HepG2 (cell line): ENCODE data around the gene CFAP97D1. TPM values are rescaled to one million over a fixed set of nuclear protein-coding genes. Genes with fewer than 3 reads are reported as not detected.

Experiments
- ATAC-seq: fragments of 200-7000 bp; cut with Tn5 transposase; 3 replicates; pipeline ENCODE4 v1.9.1; 2020; ENCODE audit warnings: mild to moderate bottlenecking, moderate library complexity
- BruUV-seq: library from RNA; stranded (reverse); fragments of 400-500 nt; replicated peaks from 2 replicates; lab custom pipeline; 2021; lab: Mats Ljungman, UMichigan
- CTCF ChIA-PET: fragments of 300-600 bp; formaldehyde crosslinking; extraction: SDS; loops from one replicate; lab custom pipeline; 2021; ENCODE audit warnings: low total read pairs, inconsistent platforms, low intra/inter-chr PET ratio; lab: Yijun Ruan, JAX
- POLR2A ChIA-PET: fragments of 350-600 bp; sonication (Branson Sonifier 250); formaldehyde crosslinking; loops from one replicate; lab custom pipeline; 2020; ENCODE audit warnings: antibody characterized with exemption, inconsistent platforms; lab: Yijun Ruan, JAX
- DNase-seq: peaks from one replicate; pipeline ENCODE4 v3.0.0-alpha.2; 2015; ENCODE audit warnings: low spot score
- FAIRE-seq: peaks from 3 replicates; lab custom pipeline; 2011; peaks lifted over from hg19 to GRCh38; lab: Jason Lieb, UNC
- H2AFZ ChIP-seq: one replicate; pipeline ENCODE4 v1.6.1; 2011; ENCODE audit warnings: low read length, inconsistent platforms
- H3K27ac ChIP-seq: fragments of 300-600 bp; 3 replicates; pipeline ENCODE4 v1.8.0; 2011; ENCODE audit warnings: mixed run types, mild to moderate bottlenecking, mixed read lengths, low read length, inconsistent platforms; ENCODE audit not compliant: insufficient read depth; ENCODE audit errors: extremely low read length
- H3K27me3 ChIP-seq, 2 experiments: fragments of 200-600 bp in 1 of 2; 2 replicates in 1 of 2; 3 replicates in 1 of 2; pipeline versions ENCODE4 v1.6.0 to v1.8.0; 2011; ENCODE audit warnings: low read length in 2 of 2, mild to moderate bottlenecking in 2 of 2, moderate library complexity in 2 of 2, inconsistent platforms in 1 of 2; ENCODE audit not compliant: insufficient read depth in 2 of 2, control insufficient read depth in 1 of 2
- H3K36me3 ChIP-seq, 2 experiments: fragments of 200-600 bp in 1 of 2; replicated peaks in 1 of 2; 2 replicates in 1 of 2; 3 replicates in 1 of 2; pipeline versions ENCODE4 v1.5.1 to v1.8.0; 2011; ENCODE audit warnings: low read length in 2 of 2, inconsistent platforms in 1 of 2; ENCODE audit not compliant: insufficient read depth in 2 of 2, control insufficient read depth in 1 of 2
- H3K4me1 ChIP-seq: 2 replicates; pipeline ENCODE4 v1.5.1; 2012; ENCODE audit warnings: low read length, inconsistent platforms; ENCODE audit not compliant: insufficient read depth
- H3K4me2 ChIP-seq: 2 replicates; pipeline ENCODE4 v1.6.0; 2011; ENCODE audit warnings: low read depth, low read length, inconsistent platforms
- H3K4me3 ChIP-seq, 3 experiments: fragments of 200-600 bp in 1 of 3; sonication (generic), shearing (Covaris generic) in 1 of 3; replicated peaks in 1 of 3; 2 replicates each; pipeline ENCODE4 v1.5.1; 2011 to 2016; ENCODE audit warnings: low read length in 3 of 3, inconsistent platforms in 2 of 3, low read depth in 2 of 3, mild to moderate bottlenecking in 2 of 3, control low read depth in 1 of 3, mixed read lengths in 1 of 3; ENCODE audit not compliant: insufficient read depth in 1 of 3
- H3K79me2 ChIP-seq: one replicate; pipeline ENCODE4 v1.6.1; 2011; ENCODE audit warnings: low read length, inconsistent platforms; ENCODE audit not compliant: insufficient read depth
- H3K9ac ChIP-seq: 2 replicates; pipeline ENCODE4 v1.6.0; 2011; ENCODE audit warnings: mild to moderate bottlenecking, low read depth, low read length, inconsistent platforms; ENCODE audit not compliant: insufficient read depth
- H3K9me3 ChIP-seq: 2 replicates; pipeline ENCODE4 v1.5.1; 2012; ENCODE audit warnings: mild to moderate bottlenecking, low read length
- H4K20me1 ChIP-seq: 2 replicates; pipeline ENCODE4 v1.6.0; 2011; ENCODE audit warnings: inconsistent platforms, mild to moderate bottlenecking, low read length, moderate library complexity; ENCODE audit not compliant: insufficient read depth
- PLSCR1 ChIP-seq: sonication (generic); formaldehyde crosslinking; IDR thresholded peaks from 2 replicates; pipeline ENCODE4 v1.5.0; 2020; ENCODE audit warnings: missing genetic modification reagents, mild to moderate bottlenecking, borderline replicate concordance
- ZBTB26 ChIP-seq: IDR thresholded peaks from 2 replicates; pipeline ENCODE4 v1.6.1; 2016; ENCODE audit warnings: missing compliant biosample characterization, missing genetic modification reagents, borderline replicate concordance
- ZFP36L2 ChIP-seq: sonication (generic); formaldehyde crosslinking; IDR thresholded peaks from 2 replicates; pipeline ENCODE4 v1.4.0; 2020; ENCODE audit warnings: missing genetic modification reagents
- ZNF407 ChIP-seq: sonication (generic); formaldehyde crosslinking; IDR thresholded peaks from one replicate; pipeline ENCODE4 v1.5.1; 2020; ENCODE audit warnings: mild to moderate bottlenecking, missing genetic modification reagents; ENCODE audit errors: not compliant biosample characterization
- WGBS: methylation state at CpG from one replicate; pipeline ENCODE4 v1.1.6; 2017; ENCODE audit warnings: low lambda C conversion rate; 5-methylcytosine and 5-hydroxymethylcytosine counted together
- in situ Hi-C: cut with HindIII; loops from 2 replicates; pipeline ENCODE4 v1.10.0; 2017; ENCODE audit warnings: low pct_unique_long_range_greater_than_20kb; ENCODE audit not compliant: extremely low pct_ligation_motif_present
- intact Hi-C: fragments of 100-400 bp; cut with micrococcal nuclease; formaldehyde crosslinking; loops from one replicate; pipeline ENCODE4 v1.10.0; 2022; ENCODE audit not compliant: unreplicated experiment
- polyA plus RNA-seq, 8 experiments: library from polyadenylated mRNA; depleted of rRNA in 3 of 8; stranded (reverse) in 7 of 8; unstranded in 1 of 8; fragments of >200 nt; fragmentation: Illumina TruSeq in 4 of 8; extraction: Trizol in 4 of 8; gene quantifications; 2 replicates each; pipeline versions ENCODE4 v1.2.1 to v1.2.3, GENCODE V29; 2011 to 2016; ENCODE audit warnings: low read depth in 4 of 8, missing spikeins in 1 of 8, mixed read lengths in 1 of 8; ENCODE audit not compliant: insufficient read depth in 1 of 8
- total RNA-seq, 5 experiments: library from RNA; depleted of rRNA; stranded (reverse); fragments of >200 nt; fragmentation: Illumina TruSeq; extraction: Trizol; gene quantifications; 2 replicates each; pipeline ENCODE4 v1.2.3, GENCODE V29; 2016; ENCODE audit warnings: low read depth in 1 of 5

The CFAP97D1 gene
- total and polyA plus RNA-seq, 2 of the 13 experiments (the other 11 are each of a cell fraction or from before 2014, with no cell fraction given) = 0.02 TPM; not detected in 1

- Histone ChIP-seq H3K36me3 (no peaks in the 10 kb centered on the region), H2AFZ (no peak overlapping the region), H3K27ac (no peak overlapping the region), H3K4me1 (no peaks in the 10 kb centered on the region), H3K9me3 (no peaks in the 10 kb centered on the region), H3K4me3 (no peak overlapping the region), H4K20me1 (no peaks in the 10 kb centered on the region), H3K79me2 (no peaks in the 10 kb centered on the region)
- intact Hi-C loops = no loop called here
- WGBS = 44% methylated on average over 6 of the region's 6 CpGs
- no peak for FAIRE-seq
- POLR2A ChIA-PET = interaction anchor here (0.5 kb wide), 1 partner anchor 24 kb away, joined by 5 read pairs; no protein-coding TSS in a partner anchor
- CTCF ChIA-PET = no interaction called here
- in situ Hi-C loops = no loop called here
- ATAC-seq = no peak
- no peak for TF ChIP-seq ZFP36L2
- no peak for TF ChIP-seq ZBTB26 (CRISPR knock-in tag)
- TF ChIP-seq PLSCR1 (CRISPR knock-in tag) = no peak
- TF ChIP-seq ZNF407 (CRISPR knock-in tag) = no peak
- TF ChIP-seq, all 625 proteins: peak for 0
- no peak overlapping the region for H3K9ac ChIP-seq
- peaks cover 10 to 70% of the 10 kb centered on the region in 2 experiments; a peak in 4 of 5 replicates for H3K27me3 ChIP-seq
- BruUV-seq = no TSS peak
- DNase-seq = no peak
- H3K4me2 ChIP-seq = no peak overlapping the region
Measured at GRCh38 chr17:43745541-43745940, 34.7 kb upstream of the CFAP97D1 start.
